GM12872 (cell line): Measurements from ENCODE around the gene ATF6.

Experiments used
- CTCF ChIP-seq: IDR thresholded peaks from 3 replicates; pipeline ENCODE4 v1.5.1; 2011; ENCODE audit warnings: low read depth, mild to moderate bottlenecking, low read length, moderate library complexity; ENCODE audit not compliant: insufficient read depth

The ATF6 gene

GRCh38 chr1:161908264-161908663, 142.1 kb downstream of the ATF6 start:
- TF ChIP-seq CTCF, result no peak

GRCh38 chr1:161910604-161911003, 144.5 kb downstream of the ATF6 start:
- TF ChIP-seq CTCF, result no peak

- no peak for TF ChIP-seq CTCF
Observed at GRCh38 chr1:161913482-161914140, 147.5 kb downstream of the ATF6 start.

GRCh38 chr1:161914595-161914994, 148.5 kb downstream of the ATF6 start:
- no peak for TF ChIP-seq CTCF

GRCh38 chr1:161915051-161915503, 149.0 kb downstream of the ATF6 start:
- TF ChIP-seq CTCF, result no peak

- TF ChIP-seq CTCF, result no peak
Observed at GRCh38 chr1:161915978-161916377, 149.9 kb downstream of the ATF6 start.

GRCh38 chr1:161919229-161919628, 153.1 kb downstream of the ATF6 start:
- TF ChIP-seq CTCF, result no peak
